HuH-7.5 (cell line): Measurements from ENCODE around the gene SGSM2.

ENCODE experiments used
- DNase-seq: peaks from one replicate; pipeline ENCODE4 v3.0.0; 2011; ENCODE audit warnings: low spot score

SGSM2 gene

GRCh38 chr17:2387086-2388019, 50.1 kb downstream of the SGSM2 start:
- no peak for DNase-seq

DNA sequence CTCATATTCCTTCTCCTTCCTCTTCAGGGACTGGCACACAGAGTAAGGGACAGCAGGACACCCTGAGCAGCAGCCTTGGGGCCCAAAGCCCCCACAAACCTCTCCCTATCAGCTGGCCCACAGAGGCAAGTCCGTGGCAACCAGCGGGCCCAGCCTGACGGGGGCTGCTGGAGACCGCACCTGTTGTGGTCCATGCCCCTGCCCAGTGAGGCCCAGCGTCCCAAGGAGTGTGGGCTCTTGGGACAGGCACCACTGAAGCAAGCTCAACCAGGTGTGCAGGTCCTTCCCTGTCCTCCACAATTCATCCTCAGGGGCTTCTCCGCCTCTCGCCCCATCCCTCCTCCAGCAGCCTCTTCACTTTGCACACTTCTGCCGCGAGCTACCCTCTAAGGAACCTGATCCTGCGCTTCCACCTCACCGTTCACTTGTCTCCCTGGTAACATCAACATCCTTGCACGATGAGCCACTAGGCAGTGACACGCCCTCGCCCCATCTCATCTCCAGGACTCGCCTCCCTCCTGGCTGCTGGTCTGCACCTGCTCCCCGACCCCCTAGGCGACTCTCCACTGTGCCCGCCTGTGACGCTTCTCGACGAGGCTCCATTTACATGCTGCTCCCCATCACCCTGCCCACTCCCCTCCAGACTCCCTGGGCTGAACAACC, 50.9 kb downstream of the SGSM2 start:
- no peak for DNase-seq

- no peak for DNase-seq
These were observed 51.4 kb downstream of the SGSM2 start for GRCh38 chr17:2388683-2389055.

GRCh38 chr17:2390199-2390836, 53.0 kb downstream of the SGSM2 start:
- DNase-seq, result no peak

DNA sequence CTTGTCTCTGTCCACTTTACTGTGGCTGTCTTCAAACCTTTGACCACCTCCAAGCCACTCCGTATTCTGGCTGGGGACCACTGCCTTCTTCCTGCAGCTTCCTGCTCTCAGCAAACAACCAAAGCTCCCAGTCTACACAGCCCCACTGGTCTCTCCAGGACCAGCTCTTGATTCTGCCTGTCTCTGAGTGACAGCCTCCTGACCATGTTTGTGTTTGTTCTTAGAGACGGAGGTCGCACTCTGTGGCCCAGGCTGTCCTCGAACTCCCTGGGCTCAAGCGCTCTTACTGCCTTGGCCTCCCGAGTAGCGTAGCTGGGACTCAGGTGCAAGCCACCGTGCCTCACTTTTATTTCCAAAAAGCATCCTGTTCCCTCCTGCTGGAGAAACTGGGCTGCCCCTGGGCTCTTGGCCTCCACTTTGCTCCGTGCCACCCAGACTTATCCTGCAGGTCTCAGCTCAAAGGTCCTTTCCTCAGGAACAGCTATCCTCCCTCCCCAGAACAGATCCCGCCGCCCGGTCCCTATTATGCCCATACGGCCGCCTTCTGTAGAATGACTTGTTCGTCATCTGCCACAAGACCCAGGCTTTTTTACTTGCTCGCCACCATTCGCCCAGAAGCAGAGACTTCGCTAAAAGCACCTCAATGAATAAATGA, 54.4 kb downstream of the SGSM2 start:
- no peak for DNase-seq

DNA sequence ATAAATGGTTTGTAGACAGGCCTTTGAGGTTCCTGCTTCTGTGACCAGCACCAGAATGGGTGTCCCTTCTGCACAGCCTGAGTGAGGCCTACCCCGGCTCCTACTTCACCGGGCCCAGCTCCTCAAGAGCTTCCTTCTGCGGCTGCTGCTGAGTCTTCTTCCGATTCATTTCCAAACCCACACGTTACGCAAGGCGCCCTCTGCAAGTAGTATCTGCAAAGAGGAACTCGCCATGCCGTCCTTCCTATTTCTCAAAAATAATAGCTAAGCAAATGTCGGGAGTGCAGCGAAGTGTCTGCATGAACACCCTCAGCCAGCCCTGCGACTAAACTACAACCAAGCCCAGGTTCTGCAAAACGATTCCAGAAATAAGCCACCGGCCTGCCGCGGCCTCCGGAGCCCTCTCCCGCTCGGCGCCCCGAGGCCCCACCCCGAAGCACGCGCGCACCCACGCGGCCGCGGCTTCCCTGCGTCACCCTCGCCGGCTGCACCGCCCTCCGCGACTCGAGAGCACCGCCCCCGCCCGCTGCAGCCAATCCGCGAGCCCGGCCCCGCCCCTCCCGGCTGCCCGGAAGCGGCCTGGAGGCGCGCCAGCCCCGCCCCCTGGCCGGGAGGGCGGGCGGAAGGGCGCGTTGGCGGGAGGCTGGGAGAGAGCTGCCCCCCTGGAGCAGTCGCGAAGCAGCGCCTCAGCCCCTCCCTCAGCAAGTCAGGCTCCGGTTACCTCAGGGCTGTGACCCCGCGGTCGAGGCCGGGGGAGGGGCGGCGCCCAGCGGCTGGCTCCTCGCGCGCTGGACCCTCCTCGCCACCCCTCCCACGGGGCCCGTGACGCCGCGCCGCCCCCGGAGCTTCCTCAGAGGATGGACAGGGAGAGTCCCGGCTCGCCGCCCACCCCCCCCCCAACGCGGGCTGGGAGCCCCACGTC, 55.2 kb downstream of the SGSM2 start:
- peak; percentile 96 for DNase-seq

DNA sequence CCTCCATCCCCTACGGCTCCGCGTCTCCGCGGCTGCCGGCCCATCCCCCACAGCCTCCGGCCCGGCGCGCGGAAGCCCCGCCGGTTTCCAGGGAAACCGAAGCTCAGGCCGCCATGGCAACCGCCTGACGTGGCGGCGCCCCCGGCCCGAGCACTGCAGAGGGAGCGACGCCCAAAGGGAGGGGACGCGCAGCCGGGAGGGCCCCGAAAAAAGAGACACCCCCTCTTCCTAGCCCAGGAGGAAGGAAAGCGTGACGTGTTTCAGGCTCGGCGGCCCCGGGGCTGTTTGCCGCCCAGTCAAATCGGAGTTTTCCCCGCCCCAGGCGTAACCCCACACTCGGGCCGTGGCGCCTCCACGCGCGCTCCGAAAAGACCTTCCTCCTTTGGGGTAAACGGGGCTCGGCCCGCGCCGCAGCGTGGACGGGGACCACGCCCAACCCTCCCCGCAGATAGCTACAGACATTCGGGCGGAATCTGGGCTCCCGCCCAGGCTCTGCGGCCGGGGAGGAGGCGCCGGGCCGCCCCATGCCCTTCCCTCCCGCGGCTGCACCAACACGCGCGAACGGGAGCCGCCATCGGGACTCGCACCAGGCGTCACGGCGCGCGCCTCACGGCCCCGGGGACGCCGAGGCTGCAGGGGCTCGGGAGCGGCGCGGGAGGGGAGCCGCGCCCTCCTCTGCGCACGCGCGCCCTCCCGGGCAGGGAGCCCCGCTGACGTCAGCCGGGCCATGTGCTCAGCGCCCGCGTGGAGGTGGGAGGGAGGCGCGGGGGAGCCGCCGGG, 56.1 kb downstream of the SGSM2 start:
- DNase-seq, result peak; percentile 97

- DNase-seq, result no peak
These were observed 56.9 kb downstream of the SGSM2 start for GRCh38 chr17:2393954-2394749.

GRCh38 chr17:2394775-2395201, 57.5 kb downstream of the SGSM2 start:
- no peak for DNase-seq

DNA sequence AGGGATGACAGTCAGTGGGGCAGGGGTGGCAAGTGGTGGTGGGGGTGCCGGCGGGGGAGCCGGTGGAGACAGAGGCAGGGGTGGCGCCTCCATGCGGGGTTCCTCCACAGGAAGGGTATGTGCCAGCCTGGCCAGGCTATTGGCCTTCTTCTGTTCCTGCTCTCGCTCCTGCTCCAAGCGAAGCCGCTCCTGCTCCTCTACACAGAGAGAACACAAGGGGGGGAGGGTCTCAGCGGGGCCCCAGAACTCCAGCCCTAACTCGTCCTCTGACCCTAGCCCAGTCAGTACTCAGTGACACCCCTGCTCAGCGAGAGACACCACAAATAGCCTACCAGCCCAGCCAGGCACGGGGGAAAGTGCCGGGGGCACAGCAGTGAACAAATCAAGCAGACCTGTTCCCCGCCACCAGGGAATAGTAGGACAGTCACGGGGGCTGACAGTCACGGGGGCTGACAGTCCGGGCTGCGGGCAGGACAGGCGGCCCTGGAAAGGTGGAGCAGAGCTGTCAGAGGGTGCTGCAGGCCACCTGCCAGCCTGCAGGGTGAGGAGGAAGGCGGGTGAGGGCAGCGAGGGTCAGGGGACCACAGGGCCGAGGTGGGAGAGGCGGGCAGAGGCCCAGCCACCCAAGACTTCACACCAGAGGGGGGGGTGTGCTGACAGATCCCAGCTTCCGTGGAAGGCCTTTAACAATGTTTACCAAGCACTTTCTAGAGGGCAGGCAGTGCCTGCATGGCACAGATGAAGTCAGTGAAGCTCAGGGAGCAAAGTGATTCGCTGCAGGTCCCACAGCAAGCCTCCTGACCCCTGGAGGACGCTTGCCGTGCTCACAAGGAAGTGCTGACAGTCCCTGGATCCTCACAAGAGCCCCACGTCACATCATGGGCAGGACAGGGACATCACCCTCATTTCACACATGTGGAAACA, 58.2 kb downstream of the SGSM2 start:
- DNase-seq, result no peak

DNA sequence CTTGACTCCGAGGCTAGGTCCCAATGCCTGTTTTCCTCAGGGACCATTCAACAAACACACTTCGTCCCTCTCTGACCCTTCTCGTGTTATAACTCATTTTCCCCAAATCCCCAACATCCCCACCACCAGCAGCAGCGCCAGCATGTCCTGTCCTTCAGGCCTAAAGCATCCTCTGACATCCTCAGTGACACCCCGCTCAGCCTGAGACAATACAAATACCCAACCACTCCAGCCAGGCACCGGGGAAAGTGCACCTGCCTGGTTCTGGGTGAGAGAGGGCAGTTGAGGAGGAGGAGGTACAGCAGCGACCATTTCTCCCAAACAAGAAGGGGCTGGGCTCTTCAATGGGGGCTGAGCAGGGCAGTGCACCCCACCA, 58.9 kb downstream of the SGSM2 start:
- no peak for DNase-seq

DNA sequence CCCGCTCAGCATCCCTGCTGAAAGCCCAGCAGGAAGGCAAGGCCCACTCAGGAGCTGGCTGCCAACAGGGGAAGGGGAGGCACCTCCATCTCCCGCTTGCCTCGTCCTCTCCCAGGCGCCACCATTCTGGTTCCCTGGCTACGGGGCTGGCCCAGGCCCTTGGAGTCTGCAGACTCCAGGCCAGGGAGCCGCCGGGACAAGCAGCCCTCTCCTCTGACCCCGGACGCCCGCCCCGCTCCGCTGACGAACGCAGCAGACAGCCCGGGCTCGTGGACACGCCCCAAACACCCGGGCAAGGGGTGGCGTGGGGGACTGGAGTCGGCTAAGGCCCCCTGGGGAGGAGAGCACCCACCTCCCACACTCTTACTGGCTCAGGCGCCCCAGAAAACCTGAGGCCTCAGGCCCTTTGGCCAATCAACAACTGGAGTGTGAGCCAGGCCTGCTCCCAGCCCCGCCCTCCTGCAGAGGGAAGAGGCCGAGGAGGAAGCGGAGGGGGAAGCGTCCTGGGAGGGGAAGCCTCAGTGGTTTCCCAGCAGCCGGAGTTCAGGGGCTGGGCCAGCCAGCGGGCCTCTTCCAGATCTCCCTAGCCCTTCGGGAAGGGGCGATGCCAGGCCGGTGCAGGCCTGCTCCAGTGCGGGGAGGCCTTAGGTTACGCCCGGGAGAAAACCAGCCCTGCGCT, 59.4 kb downstream of the SGSM2 start:
- DNase-seq, result peak; percentile 72

GRCh38 chr17:2397247-2398171, 60.2 kb downstream of the SGSM2 start:
- no peak for DNase-seq

GRCh38 chr17:2398182-2398581, 60.9 kb downstream of the SGSM2 start:
- DNase-seq, result no peak

- peak; percentile 49 for DNase-seq
These were observed 61.6 kb downstream of the SGSM2 start for GRCh38 chr17:2398655-2399571.
